Upper lobe of left lung (tissue), 6 donors: ENCODE measurements around the gene NOS1. TPM values are rescaled to one million over a fixed set of nuclear protein-coding genes. Genes with fewer than 3 reads are reported as not detected.

Source experiments
- ATAC-seq, 2 donors: fragments of 200-7000 bp; cut with Tn5 transposase; one replicate each; pipeline ENCODE4 v1.9.1; 2022; ENCODE audit warnings: mild to moderate bottlenecking in 2 of 2, moderate library complexity in 2 of 2; ENCODE audit not compliant: low FRiP score in 2 of 2
- DNase-seq, 2 donors: peaks; one replicate each; pipeline ENCODE4 v3.0.0-alpha.2; 2019 to 2020
- H3K27ac ChIP-seq, 4 donors: fragments of 200-600 bp; sonication (generic); one replicate each; pipeline ENCODE4 v1.5.1; 2016 to 2019
- H3K27me3 ChIP-seq, 4 donors: fragments of 200-600 bp; sonication (generic); one replicate each; pipeline ENCODE4 v1.5.1; 2017 to 2019
- H3K36me3 ChIP-seq, 4 donors: fragments of 200-600 bp; sonication (generic); one replicate each; pipeline ENCODE4 v1.5.1; 2016 to 2019
- H3K4me1 ChIP-seq, 4 donors: fragments of 200-600 bp; sonication (generic); one replicate each; pipeline ENCODE4 v1.5.1; 2018 to 2019
- H3K4me3 ChIP-seq, 4 donors: fragments of 200-600 bp; sonication (generic); one replicate each; pipeline ENCODE4 v1.5.1; 2017 to 2019; ENCODE audit warnings: mild to moderate bottlenecking in 2 of 4, moderate library complexity in 1 of 4
- H3K9me3 ChIP-seq, 4 donors: fragments of 200-600 bp; sonication (generic); one replicate each; pipeline ENCODE4 v1.5.1; 2018 to 2019
- EP300 ChIP-seq, 4 donors: sonication (generic); formaldehyde crosslinking; IDR thresholded peaks; one replicate each; pipeline ENCODE4 v1.5.1; 2017; ENCODE audit warnings: antibody characterized with exemption in 4 of 4, control low read depth in 2 of 4
- POLR2A ChIP-seq, 4 donors: fragments of 450-650 bp; IDR thresholded peaks; one replicate each; pipeline ENCODE4 v1.5.1; 2016 to 2017; ENCODE audit warnings: antibody characterized with exemption in 4 of 4, mild to moderate bottlenecking in 2 of 4
- POLR2AphosphoS5 ChIP-seq, 2 donors: sonication (generic); formaldehyde crosslinking; IDR thresholded peaks; one replicate each; pipeline ENCODE4 v1.5.1; 2017; ENCODE audit warnings: antibody characterized with exemption in 2 of 2
- WGBS, 2 donors: methylation state at CpG; one replicate each; pipeline ENCODE4 v1.1.5; 2017 to 2018; 5-methylcytosine and 5-hydroxymethylcytosine counted together
- total RNA-seq, 6 donors: library from RNA; depleted of rRNA in 4 of 6; stranded (reverse); fragments of >200 nt in 4 of 6; gene quantifications; one replicate each; pipeline versions ENCODE4 v1.1.0 to v1.2.1, GENCODE V29; 2016 to 2021
- TF ChIP-seq, protein P1 (sequence below), 6 experiments: fragments of 450-650 bp in 4 of 6; fragments of 200-600 bp in 2 of 6; sonication (generic) in 2 of 6; IDR thresholded peaks; one replicate each; pipeline ENCODE4 v1.5.1; 2016 to 2019; ENCODE audit warnings: antibody characterized with exemption in 6 of 6
- donor health status: DM: no; HTN: no; CAD: no; lungs with moderate emphysema.
- donor health status: DM: no; HTN: yes; CAD: no; lungs with severe emphysema.

NOS1 gene
- total RNA-seq, 6 donors from 2014 or later: 0.39 to 4.4 (median 2.4) TPM

DNA sequence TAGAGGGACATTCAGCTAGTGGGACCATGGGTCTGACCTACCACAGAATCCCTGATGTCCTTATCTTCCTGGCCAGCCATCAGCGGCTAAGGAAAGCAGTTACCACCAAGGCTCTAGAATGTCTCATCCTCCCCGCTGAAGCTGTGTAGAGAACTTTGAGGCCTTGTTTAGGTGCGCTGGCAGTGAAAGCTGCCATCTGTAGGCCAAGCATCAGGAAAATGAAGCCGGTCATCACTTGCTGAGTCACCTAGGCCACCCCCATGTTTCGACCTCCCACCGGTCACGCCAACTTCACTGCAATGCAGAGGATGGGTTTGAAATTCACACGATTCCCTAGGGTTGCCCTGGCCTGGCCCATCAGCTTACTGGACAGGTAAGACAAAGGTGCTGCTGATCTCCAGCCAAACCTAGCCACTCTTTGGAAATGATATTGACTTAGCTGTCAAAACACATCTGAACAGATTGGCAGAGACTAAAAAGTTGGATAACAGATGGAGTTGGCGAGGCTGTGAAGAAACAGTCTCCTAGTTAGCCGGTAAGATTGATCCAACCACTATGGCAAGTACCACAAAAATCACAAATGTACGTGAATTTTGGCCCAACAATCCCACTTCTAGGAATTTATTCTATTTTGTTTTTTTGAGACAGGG lies 52.0 kb downstream of the NOS1 start:
- ATAC-seq: no peak
- H3K9me3 ChIP-seq: no peaks in the 10 kb centered on the region
- no peaks in the 10 kb centered on the region for H3K27me3 ChIP-seq

DNA sequence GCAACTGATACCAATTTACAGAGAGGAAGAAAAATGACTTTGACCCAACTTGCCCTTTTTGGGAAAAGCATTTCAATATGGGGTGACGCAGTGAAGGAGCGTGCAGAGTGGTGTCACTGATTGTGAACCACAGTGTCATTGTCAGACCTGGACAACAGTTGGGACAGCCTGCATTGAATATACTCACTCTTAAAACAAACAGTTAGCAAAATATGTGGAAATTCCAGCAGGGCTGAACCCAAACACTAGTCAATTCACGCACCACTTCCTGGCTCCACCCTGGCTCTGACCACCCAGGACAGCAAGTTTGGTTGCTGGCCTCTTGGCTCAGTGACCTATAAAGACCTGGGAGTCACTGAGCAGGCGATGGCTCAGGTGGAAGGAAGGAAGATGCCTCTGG lies 61.3 kb downstream of the NOS1 start:
- Histone ChIP-seq H3K27me3 (no peaks in the 10 kb centered on the region), H3K4me3 (no peak overlapping the region), H3K9me3 (no peaks in the 10 kb centered on the region), H3K36me3 (no peaks in the 10 kb centered on the region), H3K4me1 (no peaks in the 10 kb centered on the region), H3K27ac (no peak overlapping the region)
- ATAC-seq: no peak
- 52 to 54% methylated on average over 4 of the region's 4 CpGs for WGBS, 2 donors
- no peak for TF ChIP-seq EP300 (IDR thresholded peaks at IDR 0.05)
- no peak for TF ChIP-seq POLR2AphosphoS5 (IDR thresholded peaks at IDR 0.05)
- TF ChIP-seq, protein P1, sequence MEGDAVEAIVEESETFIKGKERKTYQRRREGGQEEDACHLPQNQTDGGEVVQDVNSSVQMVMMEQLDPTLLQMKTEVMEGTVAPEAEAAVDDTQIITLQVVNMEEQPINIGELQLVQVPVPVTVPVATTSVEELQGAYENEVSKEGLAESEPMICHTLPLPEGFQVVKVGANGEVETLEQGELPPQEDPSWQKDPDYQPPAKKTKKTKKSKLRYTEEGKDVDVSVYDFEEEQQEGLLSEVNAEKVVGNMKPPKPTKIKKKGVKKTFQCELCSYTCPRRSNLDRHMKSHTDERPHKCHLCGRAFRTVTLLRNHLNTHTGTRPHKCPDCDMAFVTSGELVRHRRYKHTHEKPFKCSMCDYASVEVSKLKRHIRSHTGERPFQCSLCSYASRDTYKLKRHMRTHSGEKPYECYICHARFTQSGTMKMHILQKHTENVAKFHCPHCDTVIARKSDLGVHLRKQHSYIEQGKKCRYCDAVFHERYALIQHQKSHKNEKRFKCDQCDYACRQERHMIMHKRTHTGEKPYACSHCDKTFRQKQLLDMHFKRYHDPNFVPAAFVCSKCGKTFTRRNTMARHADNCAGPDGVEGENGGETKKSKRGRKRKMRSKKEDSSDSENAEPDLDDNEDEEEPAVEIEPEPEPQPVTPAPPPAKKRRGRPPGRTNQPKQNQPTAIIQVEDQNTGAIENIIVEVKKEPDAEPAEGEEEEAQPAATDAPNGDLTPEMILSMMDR (IDR thresholded peaks at IDR 0.05): no peak
- TF ChIP-seq POLR2A (IDR thresholded peaks at IDR 0.05): no peak
- DNase-seq: no peak

More for the DNA sequence above, 52.0 kb downstream of the NOS1 start:
- Histone ChIP-seq H3K36me3 (no peaks in the 10 kb centered on the region), H3K4me1 (no peaks in the 10 kb centered on the region), H3K4me3 (no peak overlapping the region), H3K27ac (no peak overlapping the region)
- TF ChIP-seq, protein P1 (IDR thresholded peaks at IDR 0.05): no peak
- no peak for TF ChIP-seq POLR2A (IDR thresholded peaks at IDR 0.05)
- TF ChIP-seq POLR2AphosphoS5 (IDR thresholded peaks at IDR 0.05): no peak
- TF ChIP-seq EP300 (IDR thresholded peaks at IDR 0.05): no peak
- no peak for DNase-seq
- 68 to 85% methylated on average over 9 to 11 of the region's 11 CpGs for WGBS, 2 donors

DNA sequence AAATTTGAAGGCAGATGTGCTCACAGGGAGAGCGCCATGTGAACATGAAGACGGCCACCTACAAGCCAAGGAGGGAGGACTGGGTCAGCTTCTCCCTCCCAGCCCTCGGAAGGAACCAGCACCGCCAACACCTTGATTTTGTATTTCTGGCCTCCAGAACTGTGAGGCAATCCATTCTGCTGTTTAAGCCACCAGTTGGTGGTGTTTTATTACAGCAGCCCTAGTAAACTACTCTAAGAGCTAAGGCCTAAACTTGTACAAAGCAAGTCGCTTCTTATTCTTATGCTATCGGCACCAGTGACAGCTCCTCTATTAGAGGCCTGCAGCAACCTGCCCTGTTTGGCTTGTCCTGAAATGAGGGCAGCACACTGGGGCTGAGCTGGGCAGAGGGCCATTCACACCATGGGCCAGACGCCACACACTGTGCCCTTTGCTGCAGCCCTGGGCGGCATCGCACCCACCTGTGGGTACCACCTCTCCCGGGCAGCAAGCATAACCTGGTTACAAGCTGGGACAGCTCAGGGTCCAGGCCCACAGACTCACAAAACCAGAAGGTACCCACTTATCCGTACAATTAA lies 62.7 kb downstream of the NOS1 start:
- Histone ChIP-seq H3K4me1 (no peaks in the 10 kb centered on the region), H3K4me3 (no peak overlapping the region), H3K27me3 (no peaks in the 10 kb centered on the region), H3K9me3 (no peaks in the 10 kb centered on the region), H3K27ac (no peak overlapping the region), H3K36me3 (no peaks in the 10 kb centered on the region)
- no peak for ATAC-seq
- TF ChIP-seq EP300 (IDR thresholded peaks at IDR 0.05): no peak
- TF ChIP-seq, protein P1 (IDR thresholded peaks at IDR 0.05): no peak
- TF ChIP-seq POLR2A (IDR thresholded peaks at IDR 0.05): no peak
- TF ChIP-seq POLR2AphosphoS5 (IDR thresholded peaks at IDR 0.05): no peak
- DNase-seq: peak in 1 of 2 donors; percentile 25
- WGBS, 2 donors: 87 to 99% methylated on average over 7 to 11 of the region's 11 CpGs

DNA sequence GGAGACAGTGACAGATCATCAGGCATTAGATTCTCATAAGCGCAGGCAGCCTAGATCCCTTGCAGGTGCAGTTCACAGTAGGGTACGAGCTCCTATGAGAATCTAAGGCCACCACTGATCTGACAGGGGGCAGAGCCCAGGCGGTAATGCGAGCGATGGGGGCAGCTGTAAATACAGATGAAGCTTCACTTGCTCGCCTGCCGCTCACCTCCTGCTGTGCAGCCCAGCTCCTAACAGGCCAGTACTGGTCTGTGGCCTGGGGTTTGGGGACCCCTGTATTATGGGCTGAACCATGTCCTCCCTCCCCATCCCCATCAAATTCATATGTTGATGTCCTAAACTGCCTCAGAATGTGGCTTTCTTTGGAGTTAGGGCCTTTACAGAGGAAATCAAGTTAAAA lies 63.2 kb downstream of the NOS1 start:
- H3K27me3 ChIP-seq: no peaks in the 10 kb centered on the region
- H3K4me1 ChIP-seq: no peaks in the 10 kb centered on the region
- no peaks in the 10 kb centered on the region for H3K36me3 ChIP-seq
- H3K27ac ChIP-seq: no peak overlapping the region
- no peak for ATAC-seq
- DNase-seq: no peak
- TF ChIP-seq, protein P1 (IDR thresholded peaks at IDR 0.05): no peak
- TF ChIP-seq POLR2A (IDR thresholded peaks at IDR 0.05): no peak
- H3K4me3 ChIP-seq: no peak overlapping the region
- no peaks in the 10 kb centered on the region for H3K9me3 ChIP-seq
- WGBS, 2 donors: 90 to 98% methylated on average over 5 to 7 of the region's 7 CpGs

DNA sequence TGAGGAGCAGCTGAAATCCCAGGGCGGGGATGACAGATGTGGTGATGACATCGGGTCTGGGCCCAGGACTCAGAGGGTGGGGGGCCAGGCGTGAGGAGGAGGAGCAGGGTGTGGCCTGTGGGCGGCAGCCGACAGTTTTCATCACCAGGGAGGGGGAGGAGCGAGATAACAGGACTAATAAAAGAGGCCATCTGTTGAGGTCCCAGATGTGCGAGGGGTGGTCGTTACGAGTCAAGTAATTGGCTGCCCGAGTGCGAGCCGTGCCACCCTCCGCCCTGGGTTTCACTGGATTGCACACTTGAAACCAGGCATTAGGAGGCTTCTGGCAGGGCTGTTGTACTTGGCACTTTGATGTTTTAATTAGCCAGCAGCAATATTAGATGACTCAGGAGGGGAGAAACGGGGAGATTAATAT lies 67.2 kb downstream of the NOS1 start:
- 16 to 30% methylated on average over 14 of the region's 14 CpGs for WGBS, 2 donors
- Histone ChIP-seq H3K27ac (no peak overlapping the region), H3K9me3 (no peaks in the 10 kb centered on the region), H3K36me3 (no peaks in the 10 kb centered on the region), H3K27me3 (no peaks in the 10 kb centered on the region), H3K4me3 (no peak overlapping the region), H3K4me1 (no peaks in the 10 kb centered on the region)
- TF ChIP-seq EP300 (IDR thresholded peaks at IDR 0.05) (no peak), POLR2A (IDR thresholded peaks at IDR 0.05) (no peak), POLR2AphosphoS5 (IDR thresholded peaks at IDR 0.05) (no peak)
- TF ChIP-seq, protein P1 (IDR thresholded peaks at IDR 0.05): no peak
- peak in 1 of 2 donors; percentile 27 for DNase-seq
- ATAC-seq: no peak
